Brain microvascular endothelial cell (primary cell): Measurements from ENCODE around the gene AP5Z1.

Source experiments
- DNase-seq: peaks from one replicate; pipeline ENCODE4 v3.0.0-alpha.2; 2020
- H3K27ac ChIP-seq: fragments of 250-450 bp; sonication (Bioruptor Pico); 2 replicates; pipeline ENCODE4 v1.5.1; 2020; ENCODE audit warnings: mild to moderate bottlenecking, moderate library complexity
- H3K27me3 ChIP-seq: fragments of 250-450 bp; sonication (Bioruptor Pico); replicated peaks from 2 replicates; pipeline ENCODE4 v1.5.1; 2020; ENCODE audit warnings: mild to moderate bottlenecking
- H3K36me3 ChIP-seq: fragments of 250-450 bp; sonication (Bioruptor Pico); replicated peaks from 2 replicates; pipeline ENCODE4 v1.5.1; 2020; ENCODE audit warnings: mild to moderate bottlenecking
- H3K4me3 ChIP-seq: 2 replicates; pipeline ENCODE4 v1.5.1; 2011; ENCODE audit warnings: low read depth, mild to moderate bottlenecking, control low read depth, low read length, moderate library complexity
- CTCF ChIP-seq: IDR thresholded peaks from 2 replicates; pipeline ENCODE4 v1.5.1; 2011; ENCODE audit warnings: low read depth, mild to moderate bottlenecking, moderate library complexity, low read length, control low read depth, inconsistent platforms; ENCODE audit errors: missing control alignments
- in situ Hi-C: cut with HindIII; loops from 2 replicates; pipeline ENCODE4 v1.10.0; 2017; ENCODE audit warnings: low sequenced_read_pairs, low pct_ligation_motif_present

The AP5Z1 gene

GRCh38 chr7:4838626-4839334 is 63.4 kb downstream of the AP5Z1 start:
- Histone ChIP-seq H3K36me3 (no peaks in the 10 kb centered on the region), H3K27ac (no peak overlapping the region), H3K27me3 (no peaks in the 10 kb centered on the region), H3K4me3 (no peak overlapping the region)
- DNase-seq: no peak
- in situ Hi-C loops: no loop called here
- TF ChIP-seq CTCF: no peak

- H3K4me3 ChIP-seq: no peak overlapping the region
- H3K36me3 ChIP-seq: no peaks in the 10 kb centered on the region
- TF ChIP-seq CTCF: no peak
- in situ Hi-C loops: no loop called here
- DNase-seq: no peak
- no peak overlapping the region for H3K27ac ChIP-seq
- H3K27me3 ChIP-seq: no peaks in the 10 kb centered on the region
Measured at GRCh38 chr7:4840079-4840501, 64.7 kb downstream of the AP5Z1 start.
